Renal cortex interstitium (tissue), 11 donors: ENCODE measurements around the gene MAMDC4. TPM values are rescaled to one million over a fixed set of nuclear protein-coding genes. Genes with fewer than 3 reads are reported as not detected.
"Not testable (repeated sequence)": the region's sequence is repeated elsewhere in the genome, so short reads cannot be mapped to it uniquely, and the experiment has no call there.

Experiments used
- DNase-seq, 11 donors: peaks; one replicate each; pipeline ENCODE4 v3.0.0-alpha.2; 2013; ENCODE audit warnings: low read depth in 9 of 11, low spot score in 4 of 11; ENCODE audit errors: extremely low read depth in 1 of 11
- polyA plus RNA-seq, 3 donors: library from polyadenylated mRNA; unstranded; fragments of 120-200 nt; gene quantifications; one replicate each; pipeline ENCODE4 v1.2.1, GENCODE V29; 2013; ENCODE audit not compliant: insufficient read length in 3 of 3

Gene MAMDC4
- polyA plus RNA-seq, 3 donors, result 4.8 to 10.9 (median 9.9) TPM

DNA sequence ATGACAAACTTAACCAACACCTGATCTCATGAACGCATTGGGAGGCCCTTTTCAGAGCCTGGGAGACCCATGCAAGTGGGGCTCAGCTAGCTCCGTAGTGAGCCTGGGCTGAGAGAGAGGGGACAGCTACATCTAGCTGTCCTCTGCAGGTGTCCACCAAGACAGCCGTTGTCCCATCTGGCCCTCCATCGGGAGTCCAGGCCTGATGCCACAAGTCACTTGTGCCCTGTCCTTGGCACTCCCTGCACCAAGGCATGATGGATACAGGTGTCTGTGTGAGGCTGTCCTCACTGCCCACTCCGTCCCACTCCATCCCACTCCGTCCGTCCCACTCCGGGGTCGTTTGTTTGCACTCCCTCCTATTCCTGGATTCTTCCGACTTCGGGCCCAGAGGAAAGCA is 16.5 kb downstream of the MAMDC4 start:
- no peak for DNase-seq

GRCh38 chr9:136869611-136870010 is 17.5 kb downstream of the MAMDC4 start:
- DNase-seq, result not testable (repeated sequence)

DNA sequence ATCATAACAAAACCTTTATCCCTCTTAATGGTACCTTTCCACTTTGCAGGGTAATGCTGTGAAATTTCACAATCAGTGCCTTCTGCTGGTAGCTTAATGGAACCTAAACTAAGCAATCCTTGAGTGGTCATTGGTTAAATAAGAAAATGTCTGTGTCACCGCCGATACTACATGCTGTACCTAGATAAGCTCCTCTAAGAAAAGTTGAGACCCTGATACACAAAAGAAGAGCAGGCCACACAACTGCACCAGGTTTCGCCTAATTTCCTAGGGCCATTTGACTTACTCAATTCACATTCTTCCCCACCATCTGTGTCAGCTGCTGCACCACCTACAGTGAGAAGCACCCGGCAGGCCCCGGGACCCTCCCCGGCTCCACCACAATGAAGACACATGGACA is 23.0 kb downstream of the MAMDC4 start:
- no peak for DNase-seq

- DNase-seq, result no peak
Observed at GRCh38 chr9:136876476-136876875, 24.3 kb downstream of the MAMDC4 start.

- DNase-seq, result no peak
Observed at GRCh38 chr9:136880651-136881050, 28.5 kb downstream of the MAMDC4 start.

DNA sequence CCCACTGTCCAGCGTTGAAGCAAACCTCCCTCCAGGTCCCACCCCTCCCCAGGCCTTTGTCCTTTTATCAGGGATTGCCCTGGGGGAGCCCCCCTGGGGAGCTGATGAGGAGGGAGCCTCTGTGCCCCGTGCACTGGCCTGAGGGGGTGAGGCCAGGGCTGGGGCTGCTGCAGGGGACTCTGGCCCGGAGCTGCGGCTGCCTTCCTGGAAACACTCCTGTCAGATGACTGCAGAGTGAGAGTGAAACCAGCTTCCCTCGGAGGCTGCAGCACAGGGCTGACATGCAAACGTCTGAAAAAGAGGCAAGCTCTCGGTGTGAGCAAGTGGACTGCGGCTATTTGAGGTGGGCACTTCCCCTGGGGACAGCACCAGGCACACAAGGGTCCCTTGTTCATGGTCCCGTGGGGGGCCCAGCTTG is 29.6 kb downstream of the MAMDC4 start:
- DNase-seq, result no peak

GRCh38 chr9:136882109-136882946 is 30.2 kb downstream of the MAMDC4 start:
- DNase-seq, result no peak

- not testable (repeated sequence) for DNase-seq
Observed at GRCh38 chr9:136882947-136883283, 30.8 kb downstream of the MAMDC4 start.

GRCh38 chr9:136883670-136884069 is 31.5 kb downstream of the MAMDC4 start:
- DNase-seq, result not testable (repeated sequence)

- DNase-seq, result peak; percentile 92 to 98 (median 96)
Observed at GRCh38 chr9:136885950-136886578, 33.9 kb downstream of the MAMDC4 start, which contains the start of gene TRAF2. Gene TRAF2 (plus strand): TSS chr9:136886516. CDS start chr9:136898741, 12,225 bp downstream.

- DNase-seq, result peak in 1 of 11 donors; percentile 15
Observed at GRCh38 chr9:136886610-136887597, 34.8 kb downstream of the MAMDC4 start.

DNA sequence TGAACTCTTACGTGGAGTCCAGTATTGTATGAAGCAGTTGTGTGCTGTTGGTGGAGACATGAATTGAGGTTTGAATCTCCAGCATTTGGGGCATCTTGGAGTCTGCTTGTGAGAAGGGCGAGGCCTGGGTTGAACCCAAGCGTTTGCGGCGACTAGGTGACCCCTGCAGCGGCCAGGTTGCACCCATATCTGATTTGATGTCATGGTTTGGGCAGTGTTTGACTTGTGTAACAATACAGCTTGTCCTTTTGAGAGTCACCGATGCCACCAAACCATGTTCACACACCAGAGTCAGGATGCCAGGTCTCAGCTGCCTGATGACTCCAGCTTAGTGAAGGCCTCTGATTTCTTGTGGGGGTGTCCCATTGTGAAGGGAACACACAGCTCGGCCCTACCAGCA is 36.3 kb downstream of the MAMDC4 start:
- no peak for DNase-seq

DNA sequence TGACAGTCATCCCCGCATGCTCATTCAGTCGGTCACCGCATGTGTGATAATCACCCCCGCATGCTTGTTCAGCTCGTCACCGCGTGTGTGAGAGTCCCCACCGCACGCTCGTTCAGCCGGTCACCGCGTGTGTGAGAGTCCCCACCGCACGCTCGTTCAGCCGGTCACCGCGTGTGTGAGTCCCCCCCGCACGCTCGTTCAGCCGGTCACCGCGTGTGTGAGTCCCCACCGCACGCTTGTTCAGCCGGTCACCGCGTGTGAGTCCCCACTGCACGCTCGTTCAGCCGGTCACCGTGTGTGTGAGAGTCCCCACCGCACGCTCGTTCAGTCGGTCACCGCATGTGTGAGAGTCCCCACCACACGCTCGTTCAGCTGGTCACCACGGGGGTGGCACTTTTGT is 37.7 kb downstream of the MAMDC4 start:
- DNase-seq, result no peak

DNA sequence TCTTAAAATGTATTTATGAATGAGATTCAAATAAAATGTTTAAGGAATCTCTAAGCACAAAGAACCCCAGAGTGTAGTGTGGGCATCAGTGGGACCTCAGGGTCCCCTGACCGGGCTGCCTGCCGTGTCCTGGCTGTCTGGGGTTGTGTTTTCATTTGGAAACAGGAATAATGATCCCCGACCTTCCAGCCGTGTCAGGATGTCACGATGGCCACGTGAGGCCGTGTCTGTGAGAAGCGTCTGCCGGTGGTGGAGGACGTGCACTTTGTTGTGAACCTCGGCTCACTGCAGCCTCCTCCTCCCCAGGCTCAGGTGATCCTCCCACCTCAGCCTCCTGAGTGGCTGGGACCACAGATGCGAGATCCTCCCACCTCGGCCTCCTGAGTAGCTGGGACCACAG is 38.5 kb downstream of the MAMDC4 start:
- no peak for DNase-seq

- no peak for DNase-seq
Observed at GRCh38 chr9:136896027-136896426, 43.9 kb downstream of the MAMDC4 start.

- DNase-seq, result no peak
Observed at GRCh38 chr9:136898483-136899100, 46.4 kb downstream of the MAMDC4 start.

DNA sequence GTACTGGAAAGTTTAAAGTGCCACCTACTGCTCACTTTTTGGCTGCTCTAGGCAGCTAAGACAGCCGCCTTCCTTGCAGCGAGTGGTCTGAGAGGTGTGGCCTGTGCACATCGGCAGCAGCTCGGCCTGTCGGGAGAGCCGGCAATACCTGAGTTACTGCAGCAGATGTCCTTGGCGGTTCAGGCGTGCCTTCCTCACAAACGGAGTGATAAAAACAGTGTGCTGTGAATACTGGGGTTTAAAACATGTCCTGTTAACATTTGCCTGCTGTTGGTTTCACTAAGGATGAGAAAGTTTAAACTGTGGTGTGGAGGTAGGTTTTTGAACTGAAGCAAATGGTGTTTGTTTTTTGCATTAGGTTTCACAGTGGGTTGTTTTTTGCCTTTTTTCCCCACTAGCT is 47.0 kb downstream of the MAMDC4 start:
- DNase-seq, result no peak

GRCh38 chr9:136900556-136900955 is 48.4 kb downstream of the MAMDC4 start:
- DNase-seq, result no peak

GRCh38 chr9:136900988-136901515 is 48.9 kb downstream of the MAMDC4 start:
- no peak for DNase-seq
